Measurements from ENCODE around the gene ARID3C.

Gene ARID3C

GRCh38 chr9:34636791-34637355 lies 8.0 kb upstream of the ARID3C start:
- peak overlapping the region; percentile 93 for H3K4me3 ChIP-seq (replicated peaks; ENCODE audit: low read depth, low read length)
- TF ChIP-seq CTCF (IDR thresholded peaks at IDR 0.05; ENCODE audit: low read depth, low read length, missing control alignments) = no peak
- DNase-seq (ENCODE audit: extremely low read depth, low read depth) = no peak

GRCh38 chr9:34635556-34635955 lies 6.7 kb upstream of the ARID3C start:
- TF ChIP-seq CTCF (IDR thresholded peaks at IDR 0.05; ENCODE audit: low read depth, low read length, missing control alignments) = no peak
- DNase-seq (ENCODE audit: extremely low read depth, low read depth) = no peak
- peak overlapping the region; percentile 93 for H3K4me3 ChIP-seq (replicated peaks; ENCODE audit: low read depth, low read length)

- no peak overlapping the region for H3K4me3 ChIP-seq (replicated peaks; ENCODE audit: low read depth, low read length)
- DNase-seq (ENCODE audit: extremely low read depth, low read depth) = no peak
- TF ChIP-seq CTCF (IDR thresholded peaks at IDR 0.05; ENCODE audit: low read depth, low read length, missing control alignments) = no peak
Measured at GRCh38 chr9:34634551-34635248, 5.8 kb upstream of the ARID3C start.

DNA sequence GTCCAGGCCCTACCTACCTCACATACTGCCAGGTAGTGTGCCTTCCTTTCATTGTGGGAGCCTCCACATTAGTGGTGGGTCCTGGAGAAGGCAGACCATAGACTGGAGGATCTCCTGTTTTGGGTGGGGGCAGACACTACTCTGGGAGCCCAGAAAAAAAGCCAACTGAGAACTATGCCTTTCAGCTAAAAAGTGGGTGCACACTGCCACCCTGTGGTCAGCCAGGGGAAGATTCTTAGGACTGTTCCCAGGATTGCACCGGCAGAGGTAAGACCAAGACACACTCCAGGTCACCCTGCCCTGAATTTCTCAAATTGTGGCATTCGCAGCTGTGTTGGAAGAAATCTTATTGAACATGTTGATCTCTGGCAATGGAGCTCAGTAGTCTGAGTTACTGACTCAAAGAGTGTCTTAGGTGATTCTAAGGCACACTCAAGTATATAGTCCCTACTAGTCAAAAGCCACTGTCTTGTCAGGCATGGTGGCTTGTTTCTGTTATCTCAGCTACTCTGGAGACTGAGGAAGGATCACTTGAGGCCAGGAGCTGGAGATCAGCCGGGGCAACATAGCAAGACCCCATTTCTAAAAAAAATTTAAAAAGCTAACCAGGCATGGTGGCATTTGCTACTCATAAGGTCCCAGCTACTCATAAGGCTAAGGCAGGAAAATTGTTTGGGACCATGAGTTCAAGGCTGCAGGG lies 5.1 kb upstream of the ARID3C start:
- DNase-seq (ENCODE audit: extremely low read depth, low read depth) = no peak
- no peak overlapping the region for H3K4me3 ChIP-seq (replicated peaks; ENCODE audit: low read depth, low read length)
- TF ChIP-seq CTCF (IDR thresholded peaks at IDR 0.05; ENCODE audit: low read depth, low read length, missing control alignments) = peak; percentile 89

- TF ChIP-seq CTCF (IDR thresholded peaks at IDR 0.05; ENCODE audit: low read depth, low read length, missing control alignments) = no peak
- DNase-seq (ENCODE audit: extremely low read depth, low read depth) = no peak
- no peak overlapping the region for H3K4me3 ChIP-seq (replicated peaks; ENCODE audit: low read depth, low read length)
Measured at GRCh38 chr9:34633166-34633565, 4.3 kb upstream of the ARID3C start.

DNA sequence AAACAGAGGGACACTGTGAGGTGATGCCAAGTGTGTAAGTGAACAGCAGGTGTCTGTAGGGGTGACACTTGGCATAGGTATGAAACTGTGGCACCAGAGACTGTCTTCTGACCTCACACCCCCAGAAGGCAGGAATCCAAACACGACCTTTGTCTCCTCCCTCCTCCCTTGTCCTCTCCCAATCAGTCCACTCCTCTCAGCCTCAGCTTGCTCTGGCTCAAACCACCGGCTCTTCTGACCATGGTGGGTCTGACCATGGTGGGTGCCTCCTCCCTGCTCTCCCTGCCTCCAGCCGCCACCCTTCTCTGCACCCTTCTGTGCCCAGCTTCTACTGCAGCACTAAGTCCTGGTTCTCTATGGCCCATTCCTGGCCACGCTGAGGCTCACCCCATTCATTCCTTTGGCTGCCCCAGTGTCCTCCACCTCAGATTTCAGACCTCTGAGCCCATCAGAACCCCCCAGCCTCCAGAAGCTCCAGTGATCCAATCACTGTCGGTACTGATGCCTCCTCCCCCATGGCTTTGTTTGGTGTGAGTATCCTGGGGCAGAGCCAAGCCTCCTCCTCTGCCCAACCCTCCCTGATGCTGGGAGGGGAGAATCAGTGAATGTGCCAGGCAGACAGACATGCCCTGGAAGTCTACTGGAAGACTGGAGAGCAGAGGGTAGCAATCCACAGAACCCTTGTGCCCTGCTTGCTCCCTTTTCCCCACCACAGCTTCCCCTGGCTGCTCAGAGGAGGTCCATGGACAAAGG lies 1.7 kb upstream of the ARID3C start:
- TF ChIP-seq CTCF (IDR thresholded peaks at IDR 0.05; ENCODE audit: low read depth, low read length, missing control alignments) = no peak
- no peak overlapping the region for H3K4me3 ChIP-seq (replicated peaks; ENCODE audit: low read depth, low read length)

More for the DNA sequence above, 1.7 kb upstream of the ARID3C start:
- no peak for DNase-seq (ENCODE audit: extremely low read depth, low read depth)

All from HFF-Myc (cell line).